Heart left ventricle (tissue), 16 donors: Measurements from ENCODE around the gene SCYL1. TPM values are rescaled to one million over a fixed set of nuclear protein-coding genes. Genes with fewer than 3 reads are reported as not detected.

ENCODE experiments used
- ATAC-seq, 4 donors: fragments of 200-7000 bp; cut with Tn5 transposase; one replicate each; pipeline ENCODE4 v1.9.1; 2020 to 2022; ENCODE audit warnings: moderate library complexity in 4 of 4, mild to moderate bottlenecking in 3 of 4, moderate number of reproducible peaks in 1 of 4
- DNase-seq, 5 donors: peaks; one replicate each; pipeline ENCODE4 v3.0.0-alpha.2; 2020
- H3K27ac ChIP-seq, 12 donors: fragments of 200-600 bp; sonication (generic) in 4 of 12; one replicate each; pipeline versions ENCODE4 v1.5.0 to v1.8.0; 2016 to 2022; ENCODE audit warnings: mild to moderate bottlenecking in 2 of 12
- H3K27me3 ChIP-seq, 9 donors: fragments of 200-600 bp; sonication (generic) in 2 of 9; one replicate each; pipeline versions ENCODE4 v1.5.1 to v1.8.0; 2016 to 2022; ENCODE audit warnings: mild to moderate bottlenecking in 3 of 9
- H3K36me3 ChIP-seq, 9 donors: fragments of 200-600 bp; sonication (generic) in 2 of 9; one replicate each; pipeline versions ENCODE4 v1.5.0 to v1.8.0; 2018 to 2022; ENCODE audit warnings: mild to moderate bottlenecking in 2 of 9
- H3K4me1 ChIP-seq, 12 donors: fragments of 200-600 bp; sonication (generic) in 4 of 12; one replicate each; pipeline versions ENCODE4 v1.5.0 to v1.8.0; 2016 to 2022; ENCODE audit warnings: mild to moderate bottlenecking in 3 of 12
- H3K4me3 ChIP-seq, 12 donors: fragments of 200-600 bp; sonication (generic) in 4 of 12; one replicate each; pipeline versions ENCODE4 v1.5.0 to v1.8.0; 2017 to 2022; ENCODE audit warnings: mild to moderate bottlenecking in 9 of 12, moderate library complexity in 4 of 12
- H3K9me3 ChIP-seq, 12 donors: fragments of 200-600 bp; sonication (generic) in 4 of 12; one replicate each; pipeline versions ENCODE4 v1.5.0 to v1.8.0; 2016 to 2022; ENCODE audit warnings: mild to moderate bottlenecking in 1 of 12
- POLR2A ChIP-seq, 2 donors: fragments of 450-650 bp; IDR thresholded peaks; one replicate each; pipeline ENCODE4 v1.6.1; 2017; ENCODE audit warnings: antibody characterized with exemption in 2 of 2, mild to moderate bottlenecking in 2 of 2, moderate library complexity in 2 of 2
- WGBS, 4 donors: extraction: QIAGEN DNeasy Blood & Tissue Kit in 2 of 4; methylation state at CpG; one replicate each; pipeline versions ENCODE4 v1.1.5 to v1.1.7; 2013 to 2018; 5-methylcytosine and 5-hydroxymethylcytosine counted together
- intact Hi-C, 10 donors: fragments of 100-400 bp; cut with DNase I; formaldehyde crosslinking; loops; one replicate each; pipeline versions ENCODE4 v1.11.1 to v1.14.2; 2022
- polyA plus RNA-seq, 2 donors: library from polyadenylated mRNA; stranded (reverse); fragments of 200-250 nt; gene quantifications; one replicate each; pipeline ENCODE4 v1.2.3, GENCODE V29; 2013
- total RNA-seq, 9 donors: library from RNA; depleted of rRNA in 2 of 9; stranded (reverse); fragments of >200 nt in 2 of 9; fragmentation: NEBNext Ultra II Directional in 3 of 9; extraction: Animal tissue kit (Norgen Biotek cat#: 25700) in 3 of 9; gene quantifications; one replicate each; pipeline versions ENCODE4 v1.1.0 to v1.2.4, GENCODE V29; 2016 to 2023
- TF ChIP-seq, protein P1 (sequence below), 12 donors: fragments of 200-600 bp; sonication (generic) in 4 of 12; IDR thresholded peaks; one replicate each; pipeline versions ENCODE4 v1.5.0 to v1.8.0; 2018 to 2022; ENCODE audit warnings: antibody characterized with exemption in 12 of 12, mild to moderate bottlenecking in 5 of 12
- donor health status: ischemic (EF 13 %, LVEDD 7.1; RV severe dilation, severe dysfunction).
- donor health status: healthy with polysubstance abuse.
- donor health status: DM: no; HTN: yes; CAD: no.
- donor health status: DM: no; HTN: no; CAD: no.
- donor health status: ischemic (EF 25% LVEDD 6.9; RV normal size, moderate dysfunction).
- donor health status: ischemic (EF 25% LVEDD 5.7; RV mildly dilated, moderate dysfunction).
- donor health status: healthy.
- donor health status: DM: yes; HTN: yes; CAD: no.
- donor health status: ischemic (EF 35%, LVEDD 5.7; RV mildly dilated, moderate dysfunction).
- donor health status: nonischemic (EF 11% LVEDD 7.7; RV severe dilation, severe dysfunction).
- donor health status: DM: yes; HTN: yes; CAD: no.
- donor health status: PGD.
- donor health status: ischemic (EF 29% LVEDD 5.4; RV normal size, mild dysfunction).
- donor health status: nonischemic (EF 23%, LVEDD 6.1; RV moderate dilation, normal function).

The SCYL1 gene
- total and polyA plus RNA-seq, 11 donors, result 51.6 to 135 (median 64.2) TPM

DNA sequence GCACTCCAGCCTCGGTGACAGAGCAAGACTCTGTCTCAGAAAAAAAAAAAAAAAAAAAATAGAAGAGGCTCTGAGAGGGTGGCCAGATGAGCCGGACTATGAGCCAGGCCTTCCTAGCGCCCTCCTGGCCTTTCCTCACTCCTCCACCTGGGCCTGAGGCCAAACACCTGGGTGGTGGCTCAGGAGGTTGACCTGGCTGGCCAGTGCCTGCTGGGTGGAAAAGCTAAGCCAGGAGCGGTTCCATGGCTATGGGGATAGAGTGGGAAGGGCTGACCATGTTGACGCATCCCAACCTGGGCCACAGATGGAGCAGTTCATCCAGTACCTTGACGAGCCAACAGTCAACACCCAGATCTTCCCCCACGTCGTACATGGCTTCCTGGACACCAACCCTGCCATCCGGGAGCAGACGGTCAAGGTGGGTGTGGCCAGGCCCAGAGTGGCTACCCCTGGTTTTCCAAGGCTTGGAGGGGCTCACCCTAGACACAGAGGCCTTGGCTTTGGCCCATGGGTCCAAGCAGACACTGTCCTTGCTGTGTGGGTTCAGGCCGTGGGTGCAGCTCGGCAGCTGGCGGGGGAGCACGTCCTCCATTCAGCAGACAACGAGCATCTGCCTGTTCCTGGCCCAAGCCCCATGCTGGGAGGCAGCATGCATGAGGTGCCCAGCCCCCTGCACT lies 7.6 kb downstream of the SCYL1 start:
- Histone ChIP-seq H3K27me3 (no peaks in the 10 kb centered on the region), H3K4me1 (peaks cover 0 to 13% (median 0%) of the 10 kb centered on the region in 12 donors), H3K36me3 (peaks cover 2 to 97% (median 80%) of the 10 kb centered on the region in 9 donors), H3K27ac (no peak overlapping the region), H3K4me3 (no peak overlapping the region), H3K9me3 (no peaks in the 10 kb centered on the region)
- TF ChIP-seq, protein P1, sequence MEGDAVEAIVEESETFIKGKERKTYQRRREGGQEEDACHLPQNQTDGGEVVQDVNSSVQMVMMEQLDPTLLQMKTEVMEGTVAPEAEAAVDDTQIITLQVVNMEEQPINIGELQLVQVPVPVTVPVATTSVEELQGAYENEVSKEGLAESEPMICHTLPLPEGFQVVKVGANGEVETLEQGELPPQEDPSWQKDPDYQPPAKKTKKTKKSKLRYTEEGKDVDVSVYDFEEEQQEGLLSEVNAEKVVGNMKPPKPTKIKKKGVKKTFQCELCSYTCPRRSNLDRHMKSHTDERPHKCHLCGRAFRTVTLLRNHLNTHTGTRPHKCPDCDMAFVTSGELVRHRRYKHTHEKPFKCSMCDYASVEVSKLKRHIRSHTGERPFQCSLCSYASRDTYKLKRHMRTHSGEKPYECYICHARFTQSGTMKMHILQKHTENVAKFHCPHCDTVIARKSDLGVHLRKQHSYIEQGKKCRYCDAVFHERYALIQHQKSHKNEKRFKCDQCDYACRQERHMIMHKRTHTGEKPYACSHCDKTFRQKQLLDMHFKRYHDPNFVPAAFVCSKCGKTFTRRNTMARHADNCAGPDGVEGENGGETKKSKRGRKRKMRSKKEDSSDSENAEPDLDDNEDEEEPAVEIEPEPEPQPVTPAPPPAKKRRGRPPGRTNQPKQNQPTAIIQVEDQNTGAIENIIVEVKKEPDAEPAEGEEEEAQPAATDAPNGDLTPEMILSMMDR (IDR thresholded peaks at IDR 0.05), result no peak
- TF ChIP-seq POLR2A (IDR thresholded peaks at IDR 0.05), result no peak
- ATAC-seq, result no peak
- intact Hi-C loops, result no loop called here
- 83 to 89% (median 88%) methylated on average over 13 to 15 of the region's 15 CpGs for WGBS, 4 donors
- no peak for DNase-seq

DNA sequence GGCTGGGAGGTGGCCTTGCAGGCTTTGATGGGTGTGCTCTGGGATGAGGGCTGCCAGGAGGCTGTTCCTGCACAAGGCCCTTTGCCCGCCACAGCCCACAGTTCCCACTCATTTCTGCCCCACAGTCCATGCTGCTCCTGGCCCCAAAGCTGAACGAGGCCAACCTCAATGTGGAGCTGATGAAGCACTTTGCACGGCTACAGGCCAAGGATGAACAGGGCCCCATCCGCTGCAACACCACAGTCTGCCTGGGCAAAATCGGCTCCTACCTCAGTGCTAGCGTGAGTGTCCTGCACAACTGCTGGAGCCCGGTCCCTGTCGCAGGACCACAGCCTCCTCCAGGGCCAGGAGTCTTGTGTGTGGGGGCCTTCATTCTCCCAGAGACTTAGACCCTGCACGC lies 10.2 kb downstream of the SCYL1 start:
- Histone ChIP-seq H3K4me1 (peaks cover 0 to 8% (median 7%) of the 10 kb centered on the region in 12 donors), H3K9me3 (no peaks in the 10 kb centered on the region), H3K4me3 (no peak overlapping the region), H3K27me3 (no peaks in the 10 kb centered on the region), H3K27ac (no peak overlapping the region), H3K36me3 (peaks cover 2 to 92% (median 83%) of the 10 kb centered on the region in 9 donors)
- ATAC-seq, result no peak
- DNase-seq, result no peak
- WGBS, 4 donors, result 85 to 91% (median 87%) methylated on average over 9 of the region's 9 CpGs
- intact Hi-C loops, result loop anchor here in 2 of 10 donors (5.0 kb wide), 2 partner anchors 57 to 62 kb away; partner anchors contain the start of gene KCNK7 (in 1 of the 2)
- TF ChIP-seq POLR2A (IDR thresholded peaks at IDR 0.05), result no peak
- TF ChIP-seq, protein P1 (IDR thresholded peaks at IDR 0.05), result no peak

DNA sequence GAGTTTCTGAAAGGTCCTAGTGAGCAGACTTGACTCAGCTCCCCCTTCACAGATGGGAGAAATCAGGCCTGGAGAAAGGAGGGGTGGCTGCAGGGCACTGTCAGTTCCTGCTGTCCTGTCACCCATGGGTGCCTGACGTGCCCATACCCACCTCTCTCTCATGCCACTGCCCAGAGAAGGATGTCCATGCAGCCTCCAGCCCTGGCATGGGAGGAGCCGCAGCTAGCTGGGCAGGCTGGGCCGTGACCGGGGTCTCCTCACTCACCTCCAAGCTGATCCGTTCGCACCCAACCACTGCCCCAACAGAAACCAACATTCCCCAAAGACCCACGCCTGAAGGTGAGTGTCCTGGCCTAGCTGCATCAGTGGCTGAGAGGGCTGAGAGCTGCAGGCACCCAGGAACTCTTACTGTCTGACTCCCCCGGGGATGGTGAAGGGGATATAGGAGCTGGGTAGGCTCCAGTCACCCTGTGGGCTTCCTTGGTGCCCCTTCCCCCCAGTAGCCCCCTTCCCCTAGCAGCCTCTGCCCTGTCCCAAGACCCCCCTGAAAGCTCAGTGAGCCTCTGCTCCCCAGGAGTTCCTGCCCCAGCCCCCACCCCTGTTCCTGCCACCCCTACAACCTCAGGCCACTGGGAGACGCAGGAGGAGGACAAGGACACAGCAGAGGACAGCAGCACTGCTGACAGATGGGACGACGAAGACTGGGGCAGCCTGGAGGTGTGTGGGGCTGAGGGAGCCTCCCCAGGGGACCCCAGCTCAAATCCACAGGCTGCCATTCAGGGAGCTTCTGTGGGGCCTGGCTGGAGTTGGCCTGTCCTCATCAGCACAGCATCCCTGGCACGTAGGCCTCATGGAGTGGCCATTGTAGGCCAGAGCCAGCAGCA lies 11.8 kb downstream of the SCYL1 start:
- intact Hi-C loops, result loop anchor here in 2 of 10 donors (5.0 kb wide), 2 partner anchors 56 to 61 kb away; partner anchors contain the start of gene KCNK7 (in 1 of the 2)
- Histone ChIP-seq H3K27me3 (no peaks in the 10 kb centered on the region), H3K9me3 (no peaks in the 10 kb centered on the region), H3K36me3 (peaks cover 1 to 77% (median 67%) of the 10 kb centered on the region in 9 donors), H3K27ac (no peak overlapping the region), H3K4me3 (no peak overlapping the region), H3K4me1 (peaks cover 0 to 23% (median 18%) of the 10 kb centered on the region in 12 donors)
- ATAC-seq, result no peak
- no peak for DNase-seq
- 79 to 89% (median 84%) methylated on average over 6 to 12 of the region's 12 CpGs for WGBS, 4 donors
- no peak for TF ChIP-seq POLR2A (IDR thresholded peaks at IDR 0.05)
- TF ChIP-seq, protein P1 (IDR thresholded peaks at IDR 0.05), result no peak

DNA sequence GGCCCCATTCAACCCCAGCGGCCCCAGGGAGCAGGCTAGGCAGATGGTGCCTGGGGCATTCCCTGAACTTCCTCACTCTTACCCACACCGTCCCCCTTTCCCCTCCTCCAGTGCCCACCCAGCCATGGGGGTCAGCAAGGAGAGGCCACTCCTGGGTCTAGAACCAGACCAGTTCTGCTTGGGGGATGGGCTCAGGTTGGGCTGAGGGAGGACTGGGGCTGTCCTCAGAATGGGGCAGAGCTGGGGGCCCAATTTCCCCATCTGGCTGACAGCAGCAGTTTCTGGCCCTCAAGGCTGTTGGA lies 12.4 kb downstream of the SCYL1 start:
- no peak for DNase-seq
- Histone ChIP-seq H3K4me1 (peaks cover 0 to 28% (median 20%) of the 10 kb centered on the region in 12 donors), H3K4me3 (no peak overlapping the region), H3K9me3 (no peaks in the 10 kb centered on the region), H3K27me3 (no peaks in the 10 kb centered on the region), H3K36me3 (peaks cover 0 to 72% (median 61%) of the 10 kb centered on the region in 9 donors), H3K27ac (no peak overlapping the region)
- WGBS, 4 donors, result 79 to 100% (median 92%) methylated on average over 1 to 2 of the region's 2 CpGs
- TF ChIP-seq POLR2A (IDR thresholded peaks at IDR 0.05), result no peak
- TF ChIP-seq, protein P1 (IDR thresholded peaks at IDR 0.05), result no peak
- intact Hi-C loops, result loop anchor here in 2 of 10 donors (5.0 kb wide), 2 partner anchors 55 to 60 kb away; partner anchors contain the start of gene KCNK7 (in 1 of the 2)
- no peak for ATAC-seq
